Measurements from ENCODE around the gene NBPF1.
"Not testable (repeated sequence)": the region's sequence is repeated elsewhere in the genome, so short reads cannot be mapped to it uniquely, and the experiment has no call there.

DNA sequence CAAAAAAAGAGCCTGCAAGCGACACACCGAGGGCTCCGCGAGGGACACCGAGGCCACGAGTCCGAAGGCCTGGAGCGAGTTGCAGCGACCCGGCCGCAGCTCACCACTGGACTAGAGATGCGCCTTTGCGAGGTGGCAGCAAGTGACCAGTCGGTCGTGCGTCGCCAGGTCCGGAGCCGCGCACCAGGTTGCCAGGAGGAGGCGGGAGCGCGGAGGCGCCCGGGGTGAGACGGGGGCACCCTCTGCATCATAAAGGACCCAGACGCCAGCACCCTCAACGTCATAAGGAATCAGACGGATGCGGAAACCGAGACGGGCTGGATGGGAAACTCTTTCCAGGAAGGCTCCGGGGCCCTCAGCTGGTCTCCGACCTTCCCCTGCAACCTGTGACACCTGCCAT is 77.9 kb downstream of the NBPF1 start:
- TF ChIP-seq, protein P1, sequence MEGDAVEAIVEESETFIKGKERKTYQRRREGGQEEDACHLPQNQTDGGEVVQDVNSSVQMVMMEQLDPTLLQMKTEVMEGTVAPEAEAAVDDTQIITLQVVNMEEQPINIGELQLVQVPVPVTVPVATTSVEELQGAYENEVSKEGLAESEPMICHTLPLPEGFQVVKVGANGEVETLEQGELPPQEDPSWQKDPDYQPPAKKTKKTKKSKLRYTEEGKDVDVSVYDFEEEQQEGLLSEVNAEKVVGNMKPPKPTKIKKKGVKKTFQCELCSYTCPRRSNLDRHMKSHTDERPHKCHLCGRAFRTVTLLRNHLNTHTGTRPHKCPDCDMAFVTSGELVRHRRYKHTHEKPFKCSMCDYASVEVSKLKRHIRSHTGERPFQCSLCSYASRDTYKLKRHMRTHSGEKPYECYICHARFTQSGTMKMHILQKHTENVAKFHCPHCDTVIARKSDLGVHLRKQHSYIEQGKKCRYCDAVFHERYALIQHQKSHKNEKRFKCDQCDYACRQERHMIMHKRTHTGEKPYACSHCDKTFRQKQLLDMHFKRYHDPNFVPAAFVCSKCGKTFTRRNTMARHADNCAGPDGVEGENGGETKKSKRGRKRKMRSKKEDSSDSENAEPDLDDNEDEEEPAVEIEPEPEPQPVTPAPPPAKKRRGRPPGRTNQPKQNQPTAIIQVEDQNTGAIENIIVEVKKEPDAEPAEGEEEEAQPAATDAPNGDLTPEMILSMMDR (IDR thresholded peaks at IDR 0.05) = not testable (repeated sequence)
- not testable (repeated sequence) for TF ChIP-seq POLR2A (IDR thresholded peaks at IDR 0.05)
